ENCODE measurements around the gene PTGFRN. TPM values are rescaled to one million over a fixed set of nuclear protein-coding genes. Genes with fewer than 3 reads are reported as not detected.

Gene PTGFRN
- total and polyA plus RNA-seq, 2 of the 13 experiments (the other 11 are each of a cell fraction or from before 2014, with no cell fraction given): 3.3 to 11.3 TPM

DNA sequence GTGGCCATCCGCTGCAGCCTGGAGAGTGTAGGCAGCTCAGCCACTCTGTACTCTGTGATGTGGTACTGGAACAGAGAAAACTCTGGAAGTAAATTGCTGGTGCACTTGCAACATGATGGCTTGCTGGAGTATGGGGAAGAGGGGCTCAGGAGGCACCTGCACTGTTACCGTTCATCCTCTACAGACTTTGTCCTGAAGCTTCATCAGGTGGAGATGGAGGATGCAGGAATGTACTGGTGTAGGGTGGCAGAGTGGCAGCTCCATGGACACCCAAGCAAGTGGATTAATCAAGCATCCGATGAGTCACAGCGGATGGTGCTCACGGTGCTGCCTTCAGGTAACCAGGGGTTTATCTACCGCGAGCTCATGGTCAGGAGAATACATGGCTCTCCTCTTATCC lies 115.9 kb downstream of the PTGFRN start:
- in situ Hi-C loops (cut with HindIII; ENCODE audit: extremely low pct_ligation_motif_present, low pct_unique_long_range_greater_than_20kb): no loop called here

DNA sequence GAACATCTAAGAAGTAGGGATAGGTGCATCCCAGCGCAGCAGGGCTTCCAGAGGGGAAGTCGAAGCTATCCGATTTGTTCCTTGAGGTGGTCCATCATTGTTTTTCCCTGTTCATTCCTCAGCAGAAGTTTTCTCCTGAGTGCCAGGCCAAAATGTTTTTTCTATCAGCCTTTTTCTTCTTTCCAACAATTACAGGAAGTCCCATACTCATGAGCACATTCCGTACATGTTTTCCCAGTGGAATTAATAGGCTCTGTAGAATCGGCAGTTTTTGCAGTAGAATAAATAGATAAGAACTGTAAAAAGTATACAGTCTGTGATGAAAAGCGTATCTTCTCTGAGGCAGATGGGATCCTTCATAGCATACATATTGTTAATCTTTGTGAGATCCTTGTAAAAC lies 116.6 kb downstream of the PTGFRN start:
- Histone ChIP-seq H3K79me2 (ENCODE audit: insufficient read depth, low read length) (no peaks in the 10 kb centered on the region), H3K4me2 (ENCODE audit: low read depth, low read length) (no peak overlapping the region), H2AFZ (ENCODE audit: low read length) (no peak overlapping the region), H4K20me1 (ENCODE audit: insufficient read depth, low read length) (no peaks in the 10 kb centered on the region), H3K9me3 (ENCODE audit: low read length) (no peaks in the 10 kb centered on the region), H3K27ac (ENCODE audit: extremely low read length, insufficient read depth, low read length) (no peak overlapping the region), H3K36me3 (replicated peaks in 1 of 2; ENCODE audit: control insufficient read depth in 1 of 2, insufficient read depth in 2 of 2, low read length in 2 of 2) (no peaks in the 10 kb centered on the region), H3K4me1 (ENCODE audit: insufficient read depth, low read length) (no peaks in the 10 kb centered on the region), H3K27me3 (ENCODE audit: control insufficient read depth in 1 of 2, insufficient read depth in 2 of 2, low read length in 2 of 2) (0 out of 5 replicates have a peak, but pooled peaks cover 0 to 1% of the 10 kb centered on the region in 2 experiments), H3K9ac (ENCODE audit: insufficient read depth, low read depth, low read length) (no peak overlapping the region), H3K4me3 (replicated peaks in 1 of 3; ENCODE audit: insufficient read depth in 1 of 3, low read depth in 2 of 3, low read length in 3 of 3) (no peak overlapping the region)
- no TSS peak for BruUV-seq (replicated peaks)
- DNase-seq (ENCODE audit: low spot score) (no peak), ATAC-seq (no peak), FAIRE-seq (no peak)
- ChIA-PET CTCF (ENCODE audit: low intra/inter-chr PET ratio, low total read pairs) (no interaction called here), POLR2A (no interaction called here)
- in situ Hi-C loops (cut with HindIII; ENCODE audit: extremely low pct_ligation_motif_present, low pct_unique_long_range_greater_than_20kb) (no loop called here), intact Hi-C loops (cut with micrococcal nuclease; ENCODE audit: unreplicated experiment) (no loop called here)
- 49% methylated on average over 6 of the region's 6 CpGs for WGBS (ENCODE audit: low lambda C conversion rate)
- TF ChIP-seq, protein P1, sequence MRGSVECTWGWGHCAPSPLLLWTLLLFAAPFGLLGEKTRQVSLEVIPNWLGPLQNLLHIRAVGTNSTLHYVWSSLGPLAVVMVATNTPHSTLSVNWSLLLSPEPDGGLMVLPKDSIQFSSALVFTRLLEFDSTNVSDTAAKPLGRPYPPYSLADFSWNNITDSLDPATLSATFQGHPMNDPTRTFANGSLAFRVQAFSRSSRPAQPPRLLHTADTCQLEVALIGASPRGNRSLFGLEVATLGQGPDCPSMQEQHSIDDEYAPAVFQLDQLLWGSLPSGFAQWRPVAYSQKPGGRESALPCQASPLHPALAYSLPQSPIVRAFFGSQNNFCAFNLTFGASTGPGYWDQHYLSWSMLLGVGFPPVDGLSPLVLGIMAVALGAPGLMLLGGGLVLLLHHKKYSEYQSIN (CRISPR knock-in tag; IDR thresholded peaks at IDR 0.05; ENCODE audit: borderline replicate concordance): no peak
- TF ChIP-seq HMG20B (CRISPR knock-in tag; conservative IDR thresholded peaks at IDR 0.05) (no peak), JUNB (CRISPR knock-in tag; IDR thresholded peaks at IDR 0.05; ENCODE audit: borderline replicate concordance) (no peak), MXD4 (CRISPR knock-in tag; IDR thresholded peaks at IDR 0.05) (no peak), ZNF224 (CRISPR knock-in tag; IDR thresholded peaks at IDR 0.05) (no peak), SP1 (IDR thresholded peaks at IDR 0.05) (no peak), SP1 (CRISPR knock-in tag; IDR thresholded peaks at IDR 0.05) (no peak), YEATS2 (CRISPR knock-in tag; IDR thresholded peaks at IDR 0.05; ENCODE audit: borderline replicate concordance) (no peak), GLI4 (CRISPR knock-in tag; IDR thresholded peaks at IDR 0.05; ENCODE audit: borderline replicate concordance) (no peak), NBN (conservative IDR thresholded peaks at IDR 0.05) (no peak), HOXA3 (CRISPR knock-in tag; IDR thresholded peaks at IDR 0.05) (no peak), TBL1XR1 (IDR thresholded peaks at IDR 0.05; ENCODE audit: borderline replicate concordance, low read length, partially characterized antibody) (no peak)
- TF ChIP-seq, protein P2, sequence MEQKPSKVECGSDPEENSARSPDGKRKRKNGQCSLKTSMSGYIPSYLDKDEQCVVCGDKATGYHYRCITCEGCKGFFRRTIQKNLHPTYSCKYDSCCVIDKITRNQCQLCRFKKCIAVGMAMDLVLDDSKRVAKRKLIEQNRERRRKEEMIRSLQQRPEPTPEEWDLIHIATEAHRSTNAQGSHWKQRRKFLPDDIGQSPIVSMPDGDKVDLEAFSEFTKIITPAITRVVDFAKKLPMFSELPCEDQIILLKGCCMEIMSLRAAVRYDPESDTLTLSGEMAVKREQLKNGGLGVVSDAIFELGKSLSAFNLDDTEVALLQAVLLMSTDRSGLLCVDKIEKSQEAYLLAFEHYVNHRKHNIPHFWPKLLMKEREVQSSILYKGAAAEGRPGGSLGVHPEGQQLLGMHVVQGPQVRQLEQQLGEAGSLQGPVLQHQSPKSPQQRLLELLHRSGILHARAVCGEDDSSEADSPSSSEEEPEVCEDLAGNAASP (CRISPR knock-in tag; IDR thresholded peaks at IDR 0.05; ENCODE audit: borderline replicate concordance): no peak
- TF ChIP-seq, protein P3, sequence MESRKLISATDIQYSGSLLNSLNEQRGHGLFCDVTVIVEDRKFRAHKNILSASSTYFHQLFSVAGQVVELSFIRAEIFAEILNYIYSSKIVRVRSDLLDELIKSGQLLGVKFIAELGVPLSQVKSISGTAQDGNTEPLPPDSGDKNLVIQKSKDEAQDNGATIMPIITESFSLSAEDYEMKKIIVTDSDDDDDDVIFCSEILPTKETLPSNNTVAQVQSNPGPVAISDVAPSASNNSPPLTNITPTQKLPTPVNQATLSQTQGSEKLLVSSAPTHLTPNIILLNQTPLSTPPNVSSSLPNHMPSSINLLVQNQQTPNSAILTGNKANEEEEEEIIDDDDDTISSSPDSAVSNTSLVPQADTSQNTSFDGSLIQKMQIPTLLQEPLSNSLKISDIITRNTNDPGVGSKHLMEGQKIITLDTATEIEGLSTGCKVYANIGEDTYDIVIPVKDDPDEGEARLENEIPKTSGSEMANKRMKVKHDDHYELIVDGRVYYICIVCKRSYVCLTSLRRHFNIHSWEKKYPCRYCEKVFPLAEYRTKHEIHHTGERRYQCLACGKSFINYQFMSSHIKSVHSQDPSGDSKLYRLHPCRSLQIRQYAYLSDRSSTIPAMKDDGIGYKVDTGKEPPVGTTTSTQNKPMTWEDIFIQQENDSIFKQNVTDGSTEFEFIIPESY (CRISPR knock-in tag; IDR thresholded peaks at IDR 0.05): no peak

More for the DNA sequence above, 115.9 kb downstream of the PTGFRN start:
- H2AFZ ChIP-seq (ENCODE audit: low read length): no peak overlapping the region
- WGBS (ENCODE audit: low lambda C conversion rate): 80% methylated on average over 7 of the region's 7 CpGs
- TF ChIP-seq EED (CRISPR knock-in tag; IDR thresholded peaks at IDR 0.05): no peak
- TF ChIP-seq MED8 (CRISPR knock-in tag; IDR thresholded peaks at IDR 0.05; ENCODE audit: insufficient replicate concordance): no peak
- no peak for TF ChIP-seq DMAP1 (CRISPR knock-in tag; IDR thresholded peaks at IDR 0.05)
- TF ChIP-seq ZKSCAN5 (CRISPR knock-in tag; IDR thresholded peaks at IDR 0.05): no peak
- H3K9ac ChIP-seq (ENCODE audit: insufficient read depth, low read depth, low read length): no peak overlapping the region
- H3K4me1 ChIP-seq (ENCODE audit: insufficient read depth, low read length): no peaks in the 10 kb centered on the region
- ATAC-seq (no peak), FAIRE-seq (no peak), DNase-seq (ENCODE audit: low spot score) (no peak)
- ChIA-PET CTCF (ENCODE audit: low intra/inter-chr PET ratio, low total read pairs) (no interaction called here), POLR2A (no interaction called here)
- no peaks in the 10 kb centered on the region for H3K9me3 ChIP-seq (ENCODE audit: low read length)
- H4K20me1 ChIP-seq (ENCODE audit: insufficient read depth, low read length): no peaks in the 10 kb centered on the region
- no peak overlapping the region for H3K4me2 ChIP-seq (ENCODE audit: low read depth, low read length)
- no peak overlapping the region for H3K27ac ChIP-seq (ENCODE audit: extremely low read length, insufficient read depth, low read length)
- no peaks in the 10 kb centered on the region for H3K36me3 ChIP-seq (replicated peaks in 1 of 2; ENCODE audit: control insufficient read depth in 1 of 2, insufficient read depth in 2 of 2, low read length in 2 of 2)
- no peak overlapping the region for H3K4me3 ChIP-seq (replicated peaks in 1 of 3; ENCODE audit: insufficient read depth in 1 of 3, low read depth in 2 of 3, low read length in 3 of 3)
- 0 out of 5 replicates have a peak, but pooled peaks cover 0 to 1% of the 10 kb centered on the region in 2 experiments for H3K27me3 ChIP-seq (ENCODE audit: control insufficient read depth in 1 of 2, insufficient read depth in 2 of 2, low read length in 2 of 2)
- no TSS peak for BruUV-seq (replicated peaks)
- intact Hi-C loops (cut with micrococcal nuclease; ENCODE audit: unreplicated experiment): no loop called here
- no peaks in the 10 kb centered on the region for H3K79me2 ChIP-seq (ENCODE audit: insufficient read depth, low read length)

All from HepG2 (cell line).